CD4-positive, alpha-beta T cell treated with Interleukin-4 for 1 hour (primary cell): ENCODE data around the gene XRN2.

ENCODE experiments used
- DNase-seq, 2 donors: peaks; one replicate each; pipeline ENCODE4 v3.0.0-alpha.2; 2020 to 2022

Gene XRN2

DNA sequence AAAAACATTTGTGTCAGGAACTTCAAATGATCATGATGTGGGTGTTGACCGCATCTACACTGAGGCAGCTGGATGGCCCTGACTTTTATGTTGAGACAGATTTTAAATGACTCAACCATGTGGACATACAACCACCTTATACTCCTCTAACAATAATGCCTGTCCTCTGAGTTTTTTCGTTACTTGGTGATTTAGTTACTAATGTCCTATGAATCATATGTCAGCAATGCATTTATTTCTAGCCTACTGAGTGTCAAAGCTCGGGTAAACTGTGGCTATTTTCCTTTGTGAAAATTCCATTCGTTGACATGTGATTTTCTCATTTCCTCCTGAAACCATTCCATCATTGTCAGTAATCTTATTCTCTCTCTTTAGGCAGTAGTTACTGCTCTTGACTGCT lies 133.1 kb downstream of the XRN2 start:
- no peak for DNase-seq

- no peak for DNase-seq
These were observed 134.1 kb downstream of the XRN2 start for GRCh38 chr20:21437248-21437647.

- no peak for DNase-seq
These were observed 134.7 kb downstream of the XRN2 start for GRCh38 chr20:21437816-21438215.
